Right hindlimb (tissue), 1 donor: ENCODE results near the gene ARID4A.
A peak's percentile ranks its signal among the peaks of the same experiment; 100 is the strongest.
"Not testable (repeated sequence)": the region's sequence is repeated elsewhere in the genome, so short reads cannot be mapped to it uniquely, and the experiment has no call there.

ENCODE experiments used
- DNase-seq: peaks from one replicate; pipeline ENCODE4 v3.0.0-alpha.2; 2018

The ARID4A gene

DNA sequence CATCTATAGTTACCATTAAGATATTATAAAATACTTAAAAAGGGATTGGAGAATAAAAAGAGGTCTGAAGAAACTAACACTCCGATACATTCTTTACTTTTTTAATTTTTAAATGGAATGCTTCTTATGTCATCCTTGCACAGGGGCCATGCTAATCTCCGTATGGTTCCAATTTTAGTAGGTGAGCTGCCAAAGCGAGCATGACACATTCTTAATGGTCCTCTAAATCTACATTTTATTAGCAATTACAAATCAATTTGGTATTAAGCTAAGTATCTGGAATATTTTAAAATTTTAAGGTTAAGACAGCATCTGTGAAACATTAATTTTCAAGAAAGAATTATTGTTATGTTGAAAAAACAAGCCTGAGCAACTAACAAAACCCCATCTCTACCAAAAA lies 6.2 kb upstream of the ARID4A start:
- no peak for DNase-seq

GRCh38 chr14:58294201-58294600 lies 4.2 kb upstream of the ARID4A start:
- no peak for DNase-seq

DNA sequence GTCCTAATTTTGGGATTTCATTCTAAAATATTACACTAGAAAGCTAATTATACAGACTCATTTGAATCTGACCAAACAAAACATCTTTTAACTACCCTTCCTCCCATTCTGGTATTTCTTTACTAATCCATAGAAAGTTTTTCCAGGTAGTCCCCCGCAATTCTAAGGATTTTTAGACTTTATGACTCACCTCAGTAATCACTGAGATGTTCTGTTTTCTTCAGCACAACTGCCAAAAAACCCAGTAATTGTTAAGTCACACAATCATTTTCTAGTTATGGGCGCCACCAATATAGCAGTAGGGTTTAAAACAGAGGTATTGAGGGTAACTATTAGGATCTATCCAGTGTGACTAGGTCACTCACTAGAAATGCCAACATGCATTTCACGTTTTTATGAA lies 1.6 kb upstream of the ARID4A start:
- no peak for DNase-seq

DNA sequence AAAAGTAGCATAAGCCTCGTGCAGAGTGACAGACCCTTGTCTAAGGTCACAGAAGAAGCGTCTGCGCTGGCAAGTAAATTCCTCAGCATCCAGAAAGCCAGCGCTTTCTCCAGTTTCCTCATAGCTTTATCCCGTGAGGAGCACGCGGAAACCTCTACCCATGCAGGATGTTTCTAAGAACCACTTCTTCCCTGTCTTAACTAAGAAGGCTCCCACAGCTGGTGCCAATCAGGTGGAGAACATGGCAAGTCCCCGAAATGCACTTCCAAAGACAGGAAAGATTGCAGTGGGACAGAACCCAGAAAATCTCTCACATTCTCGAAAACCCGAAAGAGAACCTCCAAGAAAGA lies 968 bp upstream of the ARID4A start:
- DNase-seq, result no peak

GRCh38 chr14:58297762-58298476 lies 436 bp upstream of the ARID4A start:
- DNase-seq, result peak; percentile 100

- DNase-seq, result peak; percentile 56
These were observed 1.3 kb downstream of the ARID4A start for GRCh38 chr14:58299401-58300330.

GRCh38 chr14:58301416-58301815 lies 3.1 kb downstream of the ARID4A start:
- DNase-seq, result no peak

DNA sequence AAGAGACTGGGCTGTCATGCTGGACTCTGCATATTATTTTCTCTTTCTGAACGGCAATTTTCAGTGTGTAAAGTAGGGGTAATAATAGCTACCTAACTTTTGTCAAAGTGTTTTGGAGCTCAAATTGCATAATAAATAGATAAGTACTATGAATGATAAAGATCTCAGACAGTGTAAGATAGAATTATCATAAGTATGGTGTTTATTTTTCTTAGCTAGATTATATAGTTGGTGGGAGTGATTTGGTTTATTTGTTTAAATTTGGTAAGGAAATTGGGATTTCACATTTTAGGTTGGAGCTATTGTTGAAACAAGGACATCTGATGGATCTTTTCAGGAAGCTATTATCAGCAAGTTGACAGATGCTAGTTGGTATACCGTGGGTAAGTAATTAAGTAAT lies 7.4 kb downstream of the ARID4A start:
- DNase-seq, result no peak

DNA sequence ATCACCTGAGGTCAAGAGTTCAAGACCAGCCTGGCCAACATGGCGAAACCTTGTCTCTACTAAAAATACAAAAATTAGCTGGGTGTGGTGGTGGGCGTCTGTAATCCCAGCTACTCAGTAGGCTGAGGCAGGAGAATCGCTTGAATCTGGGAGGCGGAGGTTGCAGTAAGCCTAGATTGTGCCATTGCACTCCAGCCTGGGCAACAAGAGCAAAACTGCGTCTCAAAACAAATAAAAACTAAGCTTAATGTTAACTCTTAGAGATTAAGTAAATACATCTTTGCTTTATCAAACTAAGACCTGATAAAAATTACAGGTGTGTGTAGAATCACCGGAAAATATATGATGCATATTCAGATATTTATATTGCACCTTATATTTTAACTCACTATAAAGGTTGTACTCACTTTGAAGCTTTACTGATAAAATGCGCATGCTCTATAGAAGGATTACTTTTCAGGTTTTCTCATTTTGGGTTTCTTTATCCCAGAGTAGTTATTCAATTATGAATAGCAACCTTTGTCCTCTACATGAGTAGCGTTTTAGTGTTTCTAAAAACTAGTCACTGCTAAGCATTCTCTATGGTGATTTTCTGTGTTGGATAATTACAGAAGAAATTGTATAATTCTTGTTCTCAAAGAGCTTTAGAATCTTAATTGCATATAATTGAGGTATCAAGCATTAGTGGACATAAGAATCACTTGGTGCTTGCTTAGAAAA lies 9.4 kb downstream of the ARID4A start:
- no peak for DNase-seq

DNA sequence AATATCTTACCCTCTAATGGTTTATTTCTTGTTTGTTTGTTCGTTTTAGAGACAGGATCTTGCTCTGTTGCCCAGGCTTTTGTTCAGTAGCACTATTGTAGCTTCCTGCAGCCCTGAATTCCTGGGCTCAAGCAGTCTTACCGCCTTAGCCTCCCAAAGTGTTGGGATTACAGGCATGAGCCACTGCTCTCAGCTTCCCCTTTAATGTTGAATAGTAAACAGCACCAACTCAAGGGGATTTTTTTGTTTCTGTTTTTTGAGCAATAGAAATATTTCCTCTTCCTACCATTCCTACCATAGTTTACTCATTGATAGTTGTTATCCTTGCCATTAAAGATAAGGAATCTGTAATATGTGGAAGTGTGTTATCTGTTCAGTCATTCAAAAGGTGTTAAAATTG lies 10.7 kb downstream of the ARID4A start:
- DNase-seq, result no peak

GRCh38 chr14:58313699-58314098 lies 15.3 kb downstream of the ARID4A start:
- no peak for DNase-seq

GRCh38 chr14:58315606-58316005 lies 17.3 kb downstream of the ARID4A start:
- DNase-seq, result no peak

GRCh38 chr14:58327019-58327418 lies 28.7 kb downstream of the ARID4A start:
- DNase-seq, result no peak

GRCh38 chr14:58331111-58331510 lies 32.8 kb downstream of the ARID4A start:
- DNase-seq, result peak; percentile 95

- DNase-seq, result no peak
These were observed 34.2 kb downstream of the ARID4A start for GRCh38 chr14:58332561-58332960.

- DNase-seq, result not testable (repeated sequence)
These were observed 41.3 kb downstream of the ARID4A start for GRCh38 chr14:58339666-58340065.

DNA sequence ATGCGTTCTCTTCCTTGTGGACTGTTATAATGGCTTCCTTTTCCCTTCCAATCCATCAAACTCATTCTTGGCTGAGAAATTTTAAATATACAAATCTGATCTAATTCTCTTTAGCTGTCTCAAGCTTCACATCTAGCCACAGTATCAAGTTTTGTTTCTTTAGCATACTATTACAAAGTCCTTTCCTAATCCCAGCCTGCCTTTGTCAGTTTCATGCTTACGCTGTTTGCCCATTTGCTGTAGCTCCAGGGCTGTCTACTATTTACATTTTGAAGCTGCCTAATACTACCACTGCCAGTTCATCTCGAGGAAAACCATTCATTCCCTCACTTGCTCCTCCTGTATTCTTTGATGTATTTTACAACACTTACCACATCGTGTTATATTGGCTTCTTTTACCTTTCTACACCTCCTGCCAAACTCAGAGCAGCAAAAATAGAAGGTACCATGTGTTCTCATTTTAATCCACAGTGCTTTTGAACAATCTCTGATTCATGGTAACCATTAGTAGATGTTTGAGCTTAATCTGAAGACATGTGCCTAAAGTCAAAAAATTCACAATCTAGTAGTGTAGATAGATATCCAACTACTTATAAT lies 42.9 kb downstream of the ARID4A start:
- no peak for DNase-seq

DNA sequence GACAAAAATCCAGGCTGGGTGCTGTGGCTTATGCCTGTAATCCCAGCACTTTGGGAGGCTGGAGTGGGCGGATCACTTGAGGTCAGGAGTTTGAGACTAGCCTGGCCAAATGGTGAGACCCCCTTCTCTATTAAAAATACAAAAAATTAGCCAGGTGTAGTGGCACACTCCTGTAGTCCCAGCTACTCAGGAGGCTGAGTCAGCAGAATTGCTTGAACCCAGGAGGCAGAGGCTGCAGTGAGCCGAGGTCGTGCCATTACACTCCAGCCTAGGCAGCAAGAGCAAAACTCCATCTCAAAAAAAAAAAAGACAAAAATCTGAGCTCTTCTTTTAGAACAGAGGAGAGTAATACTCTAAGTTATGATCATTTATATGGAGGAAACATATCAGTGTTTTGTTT lies 45.2 kb downstream of the ARID4A start:
- not testable (repeated sequence) for DNase-seq

GRCh38 chr14:58353516-58354299 lies 55.4 kb downstream of the ARID4A start:
- no peak for DNase-seq

DNA sequence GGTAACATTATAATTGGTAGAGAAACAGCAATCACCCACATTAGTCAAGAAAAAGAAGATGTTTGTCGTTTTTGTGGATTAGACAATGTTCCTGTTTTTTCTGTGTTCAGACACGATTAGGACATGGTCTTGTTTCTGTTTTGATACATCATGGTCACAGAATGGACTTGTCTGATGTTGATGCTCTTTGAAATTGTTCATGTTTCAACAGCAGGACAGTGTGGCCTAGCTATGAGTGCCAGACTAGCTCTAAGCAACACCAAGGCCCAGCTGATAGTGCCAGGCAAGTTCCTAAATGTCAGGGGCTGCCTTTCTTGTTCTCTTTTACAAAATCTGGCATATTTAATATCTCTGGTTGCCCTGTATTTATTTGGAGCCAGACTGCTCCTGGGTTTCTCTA lies 56.5 kb downstream of the ARID4A start:
- no peak for DNase-seq

- no peak for DNase-seq
These were observed 57.9 kb downstream of the ARID4A start for GRCh38 chr14:58356268-58356667.

GRCh38 chr14:58362272-58362671 lies 63.9 kb downstream of the ARID4A start:
- DNase-seq, result not testable (repeated sequence)
